K562 (cell line): ENCODE results near the gene PSPH. TPM values are rescaled to one million over a fixed set of nuclear protein-coding genes. Genes with fewer than 3 reads are reported as not detected.

Source experiments
- ATAC-seq: fragments of 200-7000 bp; cut with Tn5 transposase; 3 replicates; pipeline ENCODE4 v1.9.1; 2020; ENCODE audit warnings: moderate library complexity
- BruUV-seq: library from RNA; stranded (reverse); fragments of 400-500 nt; replicated peaks from 2 replicates; lab custom pipeline; 2021; lab: Mats Ljungman, UMichigan
- CTCF ChIA-PET: fragments of 300-600 bp; formaldehyde crosslinking; extraction: SDS; loops from one replicate; lab custom pipeline; 2021; ENCODE audit warnings: low intra/inter-chr PET ratio; lab: Yijun Ruan, JAX
- POLR2A ChIA-PET: fragments of 300-600, 350-650 bp; sonication (Branson Sonifier 250); formaldehyde crosslinking; extraction: SDS; loops from one replicate; lab custom pipeline; 2021; ENCODE audit warnings: antibody characterized with exemption, inconsistent platforms; lab: Yijun Ruan, JAX
- DNase-seq, 4 experiments: peaks; one replicate each; pipeline versions ENCODE4 v3.0.0 to v3.0.0-alpha.2; 2011 to 2018; ENCODE audit warnings: low spot score in 3 of 4, mixed read lengths in 3 of 4; ENCODE audit errors: extremely low read depth in 1 of 4
- FAIRE-seq: peaks from 2 replicates; lab custom pipeline; 2011; peaks lifted over from hg19 to GRCh38; lab: Jason Lieb, UNC
- H2AFZ ChIP-seq: 2 replicates; pipeline ENCODE4 v1.6.0; 2011; ENCODE audit warnings: low read depth, low read length, control low read depth, inconsistent platforms
- H3K27ac ChIP-seq: fragments of 200-600 bp; 3 replicates; pipeline ENCODE4 v1.8.0; 2011; ENCODE audit warnings: low read depth, mild to moderate bottlenecking, control low read depth, inconsistent platforms, low read length, moderate library complexity, mixed read lengths; ENCODE audit errors: extremely low read depth
- H3K27me3 ChIP-seq, 2 experiments: fragments of 300-600 bp in 1 of 2; 2 replicates in 1 of 2; 3 replicates in 1 of 2; pipeline versions ENCODE4 v1.6.0 to v1.8.0; 2011; ENCODE audit warnings: inconsistent platforms in 2 of 2, low read length in 2 of 2, mild to moderate bottlenecking in 1 of 2, mixed read lengths in 1 of 2, moderate library complexity in 1 of 2; ENCODE audit not compliant: control insufficient read depth in 2 of 2, insufficient read depth in 2 of 2
- H3K36me3 ChIP-seq: fragments of 300-600 bp; 3 replicates; pipeline ENCODE4 v1.8.0; 2011; ENCODE audit warnings: mild to moderate bottlenecking, low read length, inconsistent platforms; ENCODE audit not compliant: control insufficient read depth, insufficient read depth
- H3K4me1 ChIP-seq, 2 experiments: fragments of 200-600 bp in 1 of 2; replicated peaks in 1 of 2; 2 replicates in 1 of 2; 3 replicates in 1 of 2; pipeline versions ENCODE4 v1.5.1 to v1.8.0; 2011; ENCODE audit warnings: inconsistent platforms in 2 of 2, low read length in 2 of 2, mild to moderate bottlenecking in 1 of 2, mixed read lengths in 1 of 2, moderate library complexity in 1 of 2; ENCODE audit not compliant: control insufficient read depth in 2 of 2, insufficient read depth in 2 of 2
- H3K4me2 ChIP-seq: 2 replicates; pipeline ENCODE4 v1.6.1; 2011; ENCODE audit warnings: low read length, control low read depth, inconsistent platforms, mixed read lengths; ENCODE audit not compliant: insufficient read depth
- H3K4me3 ChIP-seq: fragments of 200-600 bp; sonication (generic), shearing (Covaris generic); 2 replicates; pipeline ENCODE4 v1.5.1; 2016; ENCODE audit warnings: control low read depth, inconsistent platforms
- H3K79me2 ChIP-seq: fragments of 200-600 bp; 3 replicates; pipeline ENCODE4 v1.8.0; 2011; ENCODE audit warnings: low read length, inconsistent platforms; ENCODE audit not compliant: control insufficient read depth, insufficient read depth
- H3K9ac ChIP-seq, 2 experiments: 2 replicates each; pipeline versions ENCODE4 v1.6.0 to v1.6.1; 2011; ENCODE audit warnings: low read depth in 2 of 2, low read length in 2 of 2, control low read depth in 1 of 2, inconsistent platforms in 1 of 2, mild to moderate bottlenecking in 1 of 2, mixed read lengths in 1 of 2; ENCODE audit not compliant: insufficient read depth in 1 of 2
- H3K9me1 ChIP-seq: one replicate; pipeline ENCODE4 v1.6.0; 2011; ENCODE audit warnings: inconsistent platforms, mild to moderate bottlenecking, low read length, moderate library complexity; ENCODE audit not compliant: control insufficient read depth, insufficient read depth
- H3K9me3 ChIP-seq: replicated peaks from 2 replicates; pipeline ENCODE4 v1.5.1; 2011; ENCODE audit warnings: low read depth, low read length, inconsistent platforms; ENCODE audit not compliant: control insufficient read depth, insufficient read depth
- H4K20me1 ChIP-seq: replicated peaks from 2 replicates; pipeline ENCODE4 v1.6.1; 2011; ENCODE audit warnings: low read length, inconsistent platforms, mixed read lengths; ENCODE audit not compliant: control insufficient read depth, insufficient read depth
- HNRNPK ChIP-seq: fragments of 200-400 bp; formaldehyde crosslinking; IDR thresholded peaks from one replicate; pipeline ENCODE4 v1.6.1; 2018; ENCODE audit warnings: mild to moderate bottlenecking, low read depth, low read length; ENCODE audit not compliant: poor library complexity, severe bottlenecking
- ZBTB1 ChIP-seq: sonication (generic); formaldehyde crosslinking; IDR thresholded peaks from 2 replicates; pipeline ENCODE4 v1.8.1; 2023; ENCODE audit warnings: missing genetic modification reagents, low read depth, mild to moderate bottlenecking, borderline replicate concordance
- ZNF311 ChIP-seq: fragments of 250-450 bp; sonication (Bioruptor Pico); IDR thresholded peaks from 2 replicates; pipeline ENCODE4 v1.4.0; 2020; ENCODE audit warnings: mild to moderate bottlenecking, moderate library complexity
- WGBS: fragments of 100-300 bp; shearing (Covaris generic); methylation state at CpG from one replicate; pipeline ENCODE4 v1.1.6; 2016; ENCODE audit warnings: low coverage, mixed read lengths; ENCODE audit not compliant: insufficient coverage; ENCODE audit errors: missing lambda C conversion rate; 5-methylcytosine and 5-hydroxymethylcytosine counted together
- in situ Hi-C: fragments of 300-500 bp; cut with MboI; formaldehyde crosslinking; loops from 4 replicates; pipeline ENCODE4 v1.15.0; 2018; ENCODE audit warnings: inconsistent platforms, mixed read lengths
- intact Hi-C: fragments of 100-400 bp; cut with micrococcal nuclease; formaldehyde crosslinking; loops from 2 replicates; pipeline ENCODE4 v1.14.2; 2022
- polyA plus RNA-seq, 8 experiments: library from polyadenylated mRNA; depleted of rRNA in 4 of 8; stranded (reverse) in 5 of 8; unstranded in 3 of 8; fragments of >200 nt; fragmentation: Nextera tagmentation in 2 of 8; fragmentation: Illumina TruSeq in 1 of 8; extraction: Ambion mirVana in 2 of 8; extraction: Trizol in 1 of 8; gene quantifications; 2 replicates each; pipeline versions ENCODE4 v1.2.1 to v1.2.3, GENCODE V29; 2011 to 2014; ENCODE audit warnings: inconsistent platforms in 1 of 8, missing spikeins in 1 of 8
- total RNA-seq, 7 experiments: library from RNA; depleted of rRNA in 6 of 7; stranded (reverse); fragments of >200 nt in 6 of 7; fragmentation: Illumina TruSeq in 2 of 7; extraction: Trizol in 2 of 7; gene quantifications; 2 replicates each; pipeline versions ENCODE4 v1.2.1 to v1.2.3, GENCODE V29; 2011 to 2021; ENCODE audit warnings: low replicate concordance in 1 of 7
- TF ChIP-seq, protein P1 (sequence below): fragments of 450-650 bp; IDR thresholded peaks from 2 replicates; pipeline ENCODE4 v1.6.1; 2016; ENCODE audit warnings: mild to moderate bottlenecking
- TF ChIP-seq, protein P2 (sequence below): sonication (generic); formaldehyde crosslinking; IDR thresholded peaks from 2 replicates; pipeline ENCODE4 v1.8.0; 2022; ENCODE audit warnings: mild to moderate bottlenecking, missing genetic modification reagents, borderline replicate concordance
- TF ChIP-seq, protein P3 (sequence below): sonication (generic); formaldehyde crosslinking; IDR thresholded peaks from 2 replicates; pipeline ENCODE4 v1.8.1; 2023; ENCODE audit warnings: mild to moderate bottlenecking, missing genetic modification reagents, moderate library complexity
- TF ChIP-seq, protein P4 (sequence below), 2 experiments: fragments of 450-650 bp; formaldehyde crosslinking in 1 of 2; IDR thresholded peaks; 2 replicates each; pipeline versions ENCODE4 v1.4.0 to v1.6.1; 2014 to 2020; ENCODE audit warnings: mild to moderate bottlenecking in 2 of 2, borderline replicate concordance in 1 of 2, low read depth in 1 of 2

Gene PSPH
- total and polyA plus RNA-seq, 9 of the 15 experiments (the other 6 are each of a cell fraction or from before 2014, with no cell fraction given): 6.3 to 46.8 (median 20.2) TPM

DNA sequence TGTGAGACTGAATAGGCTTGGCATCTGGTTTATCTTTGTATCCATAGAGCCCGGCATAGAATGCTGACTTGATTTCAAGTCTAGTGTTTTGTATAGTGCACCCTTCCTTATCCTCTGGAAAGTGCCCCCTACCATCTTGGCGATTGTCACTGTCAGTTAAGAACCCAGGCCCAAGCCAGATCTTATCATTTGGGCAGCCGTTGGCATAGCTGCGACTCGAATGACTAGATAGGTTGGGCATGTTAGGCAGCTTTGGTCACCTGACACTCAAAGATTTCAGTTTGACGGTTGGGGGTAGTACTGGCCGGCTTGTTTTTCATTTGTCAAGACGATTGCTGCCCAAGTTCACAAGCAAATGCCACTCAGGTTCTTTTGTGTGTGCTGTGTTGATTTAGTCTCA, 80.3 kb downstream of the PSPH start:
- CTCF ChIA-PET: no interaction called here
- H3K27ac ChIP-seq: no peak overlapping the region
- TF ChIP-seq, protein P1, sequence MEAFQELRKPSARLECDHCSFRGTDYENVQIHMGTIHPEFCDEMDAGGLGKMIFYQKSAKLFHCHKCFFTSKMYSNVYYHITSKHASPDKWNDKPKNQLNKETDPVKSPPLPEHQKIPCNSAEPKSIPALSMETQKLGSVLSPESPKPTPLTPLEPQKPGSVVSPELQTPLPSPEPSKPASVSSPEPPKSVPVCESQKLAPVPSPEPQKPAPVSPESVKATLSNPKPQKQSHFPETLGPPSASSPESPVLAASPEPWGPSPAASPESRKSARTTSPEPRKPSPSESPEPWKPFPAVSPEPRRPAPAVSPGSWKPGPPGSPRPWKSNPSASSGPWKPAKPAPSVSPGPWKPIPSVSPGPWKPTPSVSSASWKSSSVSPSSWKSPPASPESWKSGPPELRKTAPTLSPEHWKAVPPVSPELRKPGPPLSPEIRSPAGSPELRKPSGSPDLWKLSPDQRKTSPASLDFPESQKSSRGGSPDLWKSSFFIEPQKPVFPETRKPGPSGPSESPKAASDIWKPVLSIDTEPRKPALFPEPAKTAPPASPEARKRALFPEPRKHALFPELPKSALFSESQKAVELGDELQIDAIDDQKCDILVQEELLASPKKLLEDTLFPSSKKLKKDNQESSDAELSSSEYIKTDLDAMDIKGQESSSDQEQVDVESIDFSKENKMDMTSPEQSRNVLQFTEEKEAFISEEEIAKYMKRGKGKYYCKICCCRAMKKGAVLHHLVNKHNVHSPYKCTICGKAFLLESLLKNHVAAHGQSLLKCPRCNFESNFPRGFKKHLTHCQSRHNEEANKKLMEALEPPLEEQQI: no peak
- TF ChIP-seq, protein P2, sequence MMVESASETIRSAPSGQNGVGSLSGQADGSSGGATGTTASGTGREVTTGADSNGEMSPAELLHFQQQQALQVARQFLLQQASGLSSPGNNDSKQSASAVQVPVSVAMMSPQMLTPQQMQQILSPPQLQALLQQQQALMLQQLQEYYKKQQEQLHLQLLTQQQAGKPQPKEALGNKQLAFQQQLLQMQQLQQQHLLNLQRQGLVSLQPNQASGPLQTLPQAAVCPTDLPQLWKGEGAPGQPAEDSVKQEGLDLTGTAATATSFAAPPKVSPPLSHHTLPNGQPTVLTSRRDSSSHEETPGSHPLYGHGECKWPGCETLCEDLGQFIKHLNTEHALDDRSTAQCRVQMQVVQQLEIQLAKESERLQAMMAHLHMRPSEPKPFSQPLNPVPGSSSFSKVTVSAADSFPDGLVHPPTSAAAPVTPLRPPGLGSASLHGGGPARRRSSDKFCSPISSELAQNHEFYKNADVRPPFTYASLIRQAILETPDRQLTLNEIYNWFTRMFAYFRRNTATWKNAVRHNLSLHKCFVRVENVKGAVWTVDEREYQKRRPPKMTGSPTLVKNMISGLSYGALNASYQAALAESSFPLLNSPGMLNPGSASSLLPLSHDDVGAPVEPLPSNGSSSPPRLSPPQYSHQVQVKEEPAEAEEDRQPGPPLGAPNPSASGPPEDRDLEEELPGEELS (CRISPR knock-in tag): no peak
- TF ChIP-seq ZNF311: no peak
- no peak for TF ChIP-seq HNRNPK
- TF ChIP-seq, protein P3, sequence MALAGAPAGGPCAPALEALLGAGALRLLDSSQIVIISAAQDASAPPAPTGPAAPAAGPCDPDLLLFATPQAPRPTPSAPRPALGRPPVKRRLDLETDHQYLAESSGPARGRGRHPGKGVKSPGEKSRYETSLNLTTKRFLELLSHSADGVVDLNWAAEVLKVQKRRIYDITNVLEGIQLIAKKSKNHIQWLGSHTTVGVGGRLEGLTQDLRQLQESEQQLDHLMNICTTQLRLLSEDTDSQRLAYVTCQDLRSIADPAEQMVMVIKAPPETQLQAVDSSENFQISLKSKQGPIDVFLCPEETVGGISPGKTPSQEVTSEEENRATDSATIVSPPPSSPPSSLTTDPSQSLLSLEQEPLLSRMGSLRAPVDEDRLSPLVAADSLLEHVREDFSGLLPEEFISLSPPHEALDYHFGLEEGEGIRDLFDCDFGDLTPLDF (CRISPR knock-in tag): no peak
- no peak for TF ChIP-seq ZBTB1 (CRISPR knock-in tag)
- TF ChIP-seq, protein P4, sequence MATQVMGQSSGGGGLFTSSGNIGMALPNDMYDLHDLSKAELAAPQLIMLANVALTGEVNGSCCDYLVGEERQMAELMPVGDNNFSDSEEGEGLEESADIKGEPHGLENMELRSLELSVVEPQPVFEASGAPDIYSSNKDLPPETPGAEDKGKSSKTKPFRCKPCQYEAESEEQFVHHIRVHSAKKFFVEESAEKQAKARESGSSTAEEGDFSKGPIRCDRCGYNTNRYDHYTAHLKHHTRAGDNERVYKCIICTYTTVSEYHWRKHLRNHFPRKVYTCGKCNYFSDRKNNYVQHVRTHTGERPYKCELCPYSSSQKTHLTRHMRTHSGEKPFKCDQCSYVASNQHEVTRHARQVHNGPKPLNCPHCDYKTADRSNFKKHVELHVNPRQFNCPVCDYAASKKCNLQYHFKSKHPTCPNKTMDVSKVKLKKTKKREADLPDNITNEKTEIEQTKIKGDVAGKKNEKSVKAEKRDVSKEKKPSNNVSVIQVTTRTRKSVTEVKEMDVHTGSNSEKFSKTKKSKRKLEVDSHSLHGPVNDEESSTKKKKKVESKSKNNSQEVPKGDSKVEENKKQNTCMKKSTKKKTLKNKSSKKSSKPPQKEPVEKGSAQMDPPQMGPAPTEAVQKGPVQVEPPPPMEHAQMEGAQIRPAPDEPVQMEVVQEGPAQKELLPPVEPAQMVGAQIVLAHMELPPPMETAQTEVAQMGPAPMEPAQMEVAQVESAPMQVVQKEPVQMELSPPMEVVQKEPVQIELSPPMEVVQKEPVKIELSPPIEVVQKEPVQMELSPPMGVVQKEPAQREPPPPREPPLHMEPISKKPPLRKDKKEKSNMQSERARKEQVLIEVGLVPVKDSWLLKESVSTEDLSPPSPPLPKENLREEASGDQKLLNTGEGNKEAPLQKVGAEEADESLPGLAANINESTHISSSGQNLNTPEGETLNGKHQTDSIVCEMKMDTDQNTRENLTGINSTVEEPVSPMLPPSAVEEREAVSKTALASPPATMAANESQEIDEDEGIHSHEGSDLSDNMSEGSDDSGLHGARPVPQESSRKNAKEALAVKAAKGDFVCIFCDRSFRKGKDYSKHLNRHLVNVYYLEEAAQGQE (IDR thresholded peaks at IDR 0.05; ENCODE audit: borderline replicate concordance): no peak
- TF ChIP-seq, protein P4 (CRISPR knock-in tag; IDR thresholded peaks at IDR 0.05; ENCODE audit: low read depth): no peak

More for the DNA sequence above, 80.3 kb downstream of the PSPH start:
- DNase-seq: no peak
- H3K27me3 ChIP-seq: no peaks in the 10 kb centered on the region
- FAIRE-seq: no peak
- H3K4me2 ChIP-seq: no peak overlapping the region
- no peaks in the 10 kb centered on the region for H4K20me1 ChIP-seq
- H3K4me3 ChIP-seq: no peak overlapping the region
- ATAC-seq: no peak
- intact Hi-C loops: no loop called here
- H3K79me2 ChIP-seq: peaks cover 35% of the 10 kb centered on the region
- no peak overlapping the region for H2AFZ ChIP-seq
- POLR2A ChIA-PET: interaction anchor here (1.0 to 1.1 kb wide), 2 partner anchors 10 kb away, joined by 3 to 7 read pairs; no protein-coding TSS in a partner anchor
- no peaks in the 10 kb centered on the region for H3K9me1 ChIP-seq
- H3K36me3 ChIP-seq: peaks cover 13% of the 10 kb centered on the region; the same call in 2 of the 3 replicates
- no TSS peak for BruUV-seq
- no peak overlapping the region for H3K9ac ChIP-seq
- WGBS: 83% methylated on average over 8 of the region's 8 CpGs
- in situ Hi-C loops: no loop called here
- H3K9me3 ChIP-seq: no peaks in the 10 kb centered on the region
- H3K4me1 ChIP-seq: no peaks in the 10 kb centered on the region; a peak in 1 of 5 replicates
